Hematopoietic multipotent progenitor cell (in vitro differentiated cells): Measurements from ENCODE around the gene KRT7. TPM values are rescaled to one million over a fixed set of nuclear protein-coding genes. Genes with fewer than 3 reads are reported as not detected.

Source experiments
- DNase-seq, 3 donors: peaks; one replicate each; pipeline ENCODE4 v3.0.0-alpha.2; 2011 to 2015; ENCODE audit warnings: low read depth in 2 of 3, low spot score in 2 of 3
- total RNA-seq: library from RNA; depleted of rRNA; stranded (reverse); fragments of >200 nt; gene quantifications from one replicate; pipeline ENCODE4 v1.2.3, GENCODE V29; 2012

The KRT7 gene
- total RNA-seq, 1 donor, result 3.8 TPM

DNA sequence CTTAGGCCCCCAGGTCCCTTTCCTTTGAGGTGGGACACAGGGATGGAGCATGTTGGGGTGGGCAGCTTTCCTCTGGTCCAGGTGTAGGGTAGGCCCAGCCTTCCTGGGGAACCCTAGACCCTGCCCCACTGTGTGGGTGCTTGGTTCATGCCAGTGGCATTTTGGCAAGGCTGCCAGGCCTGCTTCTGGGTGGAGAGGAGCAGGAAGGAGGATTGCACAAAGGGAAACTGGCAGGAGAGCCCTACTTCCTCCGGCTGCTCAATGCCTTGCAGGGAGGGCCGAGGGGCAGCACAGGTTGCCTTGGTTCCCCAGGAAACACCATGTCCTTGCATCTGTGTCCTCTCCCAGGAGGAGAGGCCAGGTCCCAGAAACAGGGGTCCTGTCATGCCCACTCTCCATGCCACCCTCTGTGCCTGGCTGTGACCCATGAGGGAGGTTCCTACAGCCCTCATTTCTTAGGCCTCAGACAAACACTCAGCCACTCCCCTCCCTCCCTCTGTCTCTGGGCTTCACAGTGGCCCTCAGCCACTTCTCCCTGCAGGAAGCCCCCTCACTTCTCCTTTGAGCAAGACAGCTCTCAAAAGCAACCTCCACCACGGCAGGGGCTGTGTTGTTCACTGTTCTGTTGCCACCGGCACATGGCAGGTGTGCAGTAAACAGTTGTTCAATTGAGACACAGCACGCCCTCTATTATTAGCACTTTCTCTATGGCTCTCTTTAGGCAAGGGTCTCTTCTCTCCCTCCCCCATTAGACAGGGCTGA lies 34.4 kb upstream of the KRT7 start:
- DNase-seq, result peak in 1 of 3 donors; percentile 61

DNA sequence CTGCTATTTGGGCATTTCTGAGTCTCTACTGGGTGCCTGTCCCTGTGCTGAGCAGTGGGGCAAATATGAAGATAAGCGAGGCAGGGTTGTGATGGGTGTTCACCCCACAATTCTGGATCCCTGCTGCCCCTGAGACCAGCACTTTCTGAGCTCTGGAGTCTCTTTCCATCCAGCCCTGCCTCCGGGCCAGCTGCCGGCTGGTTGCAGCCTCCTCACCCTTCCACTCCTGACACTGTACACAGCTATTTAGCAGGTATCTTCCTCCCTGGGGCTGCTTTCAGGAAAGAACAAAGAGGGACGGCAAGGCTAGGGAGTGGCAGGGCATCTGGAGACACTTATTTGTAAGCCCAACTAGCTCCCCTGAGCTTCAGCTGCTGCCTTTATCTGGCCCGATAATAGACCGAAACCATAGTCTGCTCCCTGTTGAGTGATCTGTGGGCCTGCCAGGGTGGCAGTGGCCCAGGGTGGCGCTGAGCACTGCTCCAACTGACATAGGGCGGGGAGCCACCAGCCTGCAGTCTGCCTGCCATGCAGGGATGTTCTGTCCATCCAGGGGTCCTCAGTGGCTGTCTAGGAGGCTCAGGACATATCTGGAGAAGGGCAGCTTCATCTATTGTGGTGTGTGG lies 33.6 kb upstream of the KRT7 start:
- no peak for DNase-seq

DNA sequence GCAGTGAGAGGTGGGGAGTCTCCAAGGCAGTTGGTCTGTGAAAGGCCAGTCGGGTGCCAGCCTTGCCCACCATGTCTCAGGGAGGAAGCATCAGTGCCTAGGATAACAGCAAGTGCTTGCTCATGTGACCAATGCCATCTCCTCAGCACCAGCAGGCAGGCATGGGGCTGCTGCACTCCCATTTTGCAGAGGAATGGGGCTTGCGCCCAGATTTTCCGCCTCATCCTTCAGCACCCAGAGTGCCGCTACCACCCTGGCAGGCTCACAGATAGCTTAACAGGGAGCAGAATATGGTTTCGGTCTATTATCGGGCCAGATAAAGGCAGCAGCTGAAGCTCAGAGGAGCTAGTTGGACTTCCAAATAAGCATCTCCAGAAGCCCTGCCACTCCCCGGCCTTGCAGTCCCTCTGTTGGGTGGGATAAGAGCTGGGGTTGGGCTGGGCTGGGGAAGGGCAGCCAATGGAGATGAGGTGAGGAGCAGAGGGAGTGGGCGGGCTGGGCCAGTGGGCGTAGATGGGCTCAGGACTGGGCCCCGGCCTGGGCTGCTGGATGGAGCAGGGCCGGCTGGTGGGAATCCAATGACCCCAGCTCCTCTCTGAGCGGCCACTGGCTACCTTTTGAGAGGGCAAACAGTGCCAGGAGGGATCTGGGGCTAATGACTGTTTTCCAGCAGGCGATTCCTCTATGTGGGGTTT lies 32.8 kb upstream of the KRT7 start:
- no peak for DNase-seq

DNA sequence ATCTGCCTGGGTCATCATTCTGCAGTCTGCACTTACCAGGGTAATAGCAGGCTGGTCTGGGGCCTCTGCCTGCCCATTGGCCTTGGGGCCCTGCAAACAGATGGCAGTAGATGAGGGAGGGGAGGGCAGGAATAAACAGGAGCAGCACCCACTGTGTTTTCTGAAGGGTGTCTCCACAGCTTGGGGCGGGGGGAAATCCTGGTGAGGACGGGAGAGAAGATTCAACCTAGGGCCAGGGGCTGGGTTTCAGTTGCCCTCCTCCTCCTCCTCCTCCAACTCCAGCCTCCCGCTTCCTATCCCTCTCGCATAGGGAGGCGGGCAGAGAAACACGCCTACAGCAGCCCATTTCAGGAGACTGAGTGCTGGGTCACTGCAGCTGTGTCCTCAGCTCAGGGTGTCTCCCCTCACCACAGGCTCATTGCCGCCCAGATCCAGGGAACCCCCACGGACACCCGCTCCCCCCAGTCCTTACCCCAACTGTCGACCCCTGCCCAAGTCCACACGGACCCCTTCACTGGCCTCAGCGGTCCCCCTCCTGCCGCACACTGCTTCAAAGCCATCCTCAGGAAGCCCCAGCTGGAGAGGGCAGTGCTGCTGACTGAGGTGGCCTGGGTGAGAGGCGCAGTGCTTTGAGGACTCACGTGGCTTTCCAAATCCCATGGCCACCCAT lies 32.1 kb upstream of the KRT7 start:
- no peak for DNase-seq

DNA sequence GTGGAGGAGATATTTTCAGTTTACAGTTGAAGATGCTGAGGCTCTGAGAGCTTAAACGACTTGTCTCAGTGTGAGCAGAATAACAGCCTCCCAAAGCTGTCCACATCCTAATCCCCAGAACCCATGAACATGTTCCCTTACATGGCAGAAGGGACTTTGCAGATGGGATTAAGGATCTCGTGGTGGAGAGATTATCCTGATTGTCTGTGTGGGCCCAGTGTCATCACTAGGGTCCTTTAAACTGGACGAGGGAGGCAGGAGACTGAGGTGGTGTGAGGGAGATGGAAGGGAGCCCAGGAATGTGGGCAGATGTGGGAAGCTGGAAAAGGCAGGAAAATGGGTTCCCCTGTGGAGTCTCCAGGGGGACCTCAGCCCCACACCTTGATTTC lies 31.6 kb upstream of the KRT7 start:
- no peak for DNase-seq

DNA sequence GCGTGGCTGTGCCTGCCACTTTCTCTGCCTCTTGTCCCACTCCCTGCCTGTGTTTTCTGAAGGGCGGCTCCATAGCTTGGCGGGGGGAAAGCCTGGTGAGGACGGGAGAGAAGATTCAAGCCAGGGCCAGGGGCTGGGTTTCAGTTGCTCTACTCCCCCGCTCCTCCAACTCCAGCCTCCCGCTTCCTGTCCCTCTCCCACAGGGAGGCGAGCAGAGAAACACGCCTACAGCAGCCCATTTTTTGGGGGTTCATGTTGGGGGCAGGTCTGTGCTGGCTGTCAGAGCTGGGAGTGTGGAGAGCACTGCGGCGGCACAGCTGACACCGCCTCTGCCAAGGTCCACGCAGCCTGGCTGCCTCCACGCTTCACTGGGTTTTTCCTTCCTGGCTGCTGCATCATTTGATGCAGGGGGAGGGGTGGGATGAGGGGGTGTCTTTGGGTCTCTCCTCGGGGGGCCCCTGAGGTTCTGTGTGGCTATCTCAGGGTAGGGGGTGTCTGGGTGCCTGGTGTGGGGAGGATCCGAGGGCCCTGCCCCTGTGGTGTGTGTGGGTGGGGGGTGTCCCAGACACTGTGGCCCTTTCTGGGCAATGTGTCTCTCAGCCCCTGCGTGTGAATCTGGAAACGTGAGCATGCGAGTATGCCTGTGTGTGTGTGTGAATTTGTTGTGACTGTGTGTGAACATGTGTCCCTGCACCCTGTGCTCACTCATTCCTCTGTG lies 30.5 kb upstream of the KRT7 start:
- no peak for DNase-seq

DNA sequence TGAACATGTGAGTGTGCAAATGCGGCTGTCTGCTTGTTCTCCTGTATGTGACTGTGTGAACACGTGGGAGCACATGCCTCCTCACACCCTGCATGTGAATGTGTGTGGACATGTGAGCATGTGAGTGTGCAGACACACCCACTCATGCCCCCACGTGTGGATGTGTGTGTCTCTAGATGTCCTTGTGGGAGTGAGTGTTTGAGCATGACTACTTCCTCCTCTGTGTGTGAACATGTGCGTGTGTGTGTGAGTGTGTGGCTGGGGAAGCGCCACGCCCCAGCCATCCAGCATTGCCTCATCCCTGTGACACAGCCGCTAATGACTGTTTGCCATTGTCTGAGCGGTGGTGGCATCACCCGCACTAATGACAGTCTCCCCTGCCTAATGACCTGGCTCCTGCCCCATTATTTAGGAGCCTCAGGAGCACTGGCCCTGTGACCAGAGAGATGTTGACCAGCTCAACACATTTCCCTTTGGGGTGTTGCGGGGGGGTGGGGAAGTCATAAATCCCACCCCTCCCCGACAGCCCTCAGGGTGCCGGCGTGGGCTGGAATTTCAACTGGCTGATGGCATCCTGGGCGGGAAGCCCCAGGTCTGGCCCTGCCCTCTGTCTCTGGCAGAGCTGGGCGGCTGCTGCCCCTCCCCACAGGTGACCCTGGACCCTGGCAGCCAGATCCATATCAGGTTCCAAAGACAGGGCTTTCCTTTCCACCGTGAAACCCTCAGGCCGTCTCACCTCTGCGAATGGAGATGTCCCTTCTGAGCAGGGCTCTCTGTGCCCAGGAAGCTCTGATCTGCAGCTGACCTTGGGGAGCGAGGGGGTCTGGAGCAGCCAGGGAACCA lies 29.7 kb upstream of the KRT7 start:
- DNase-seq, result peak in 2 of 3 donors; percentile 85 to 92

DNA sequence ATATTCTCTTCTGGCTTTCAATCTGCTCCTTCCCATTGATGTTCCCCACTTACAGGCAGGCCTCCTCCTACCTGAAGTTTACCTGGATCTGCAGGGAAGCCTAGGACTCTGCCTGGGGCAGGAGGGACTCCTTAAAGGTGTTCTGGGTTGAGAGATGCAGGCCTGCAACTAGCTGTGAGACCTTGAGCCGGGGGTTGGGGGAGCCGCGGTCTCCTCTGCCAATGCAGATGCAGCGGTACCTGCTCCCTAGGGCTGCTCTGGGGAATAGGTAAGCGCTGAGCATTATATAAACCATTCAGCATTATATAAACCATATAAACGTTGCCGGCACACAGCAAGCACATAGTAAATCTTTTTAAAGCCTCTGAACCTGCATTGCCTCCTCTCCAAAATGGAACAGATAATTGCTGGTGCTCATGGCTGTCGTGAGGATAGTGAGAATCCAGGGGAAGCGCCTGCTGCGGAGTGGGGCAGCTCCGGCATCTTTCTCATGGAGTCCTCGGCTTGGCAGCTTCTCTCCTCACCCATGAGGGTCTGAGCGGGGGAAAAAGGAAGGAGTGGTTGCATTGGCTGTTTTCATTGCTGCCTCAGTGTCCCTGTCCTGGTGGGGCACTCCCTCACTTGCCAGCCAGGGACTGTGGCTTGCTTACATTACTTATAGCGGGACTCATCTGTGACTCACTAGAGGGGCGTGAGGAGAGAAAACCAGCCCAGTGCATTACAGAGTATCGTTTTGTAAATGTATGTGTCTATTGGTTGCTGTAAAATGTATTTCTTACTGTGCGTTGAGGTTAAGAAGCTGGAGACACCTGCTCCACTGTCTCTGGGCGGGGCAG lies 28.7 kb upstream of the KRT7 start:
- no peak for DNase-seq

DNA sequence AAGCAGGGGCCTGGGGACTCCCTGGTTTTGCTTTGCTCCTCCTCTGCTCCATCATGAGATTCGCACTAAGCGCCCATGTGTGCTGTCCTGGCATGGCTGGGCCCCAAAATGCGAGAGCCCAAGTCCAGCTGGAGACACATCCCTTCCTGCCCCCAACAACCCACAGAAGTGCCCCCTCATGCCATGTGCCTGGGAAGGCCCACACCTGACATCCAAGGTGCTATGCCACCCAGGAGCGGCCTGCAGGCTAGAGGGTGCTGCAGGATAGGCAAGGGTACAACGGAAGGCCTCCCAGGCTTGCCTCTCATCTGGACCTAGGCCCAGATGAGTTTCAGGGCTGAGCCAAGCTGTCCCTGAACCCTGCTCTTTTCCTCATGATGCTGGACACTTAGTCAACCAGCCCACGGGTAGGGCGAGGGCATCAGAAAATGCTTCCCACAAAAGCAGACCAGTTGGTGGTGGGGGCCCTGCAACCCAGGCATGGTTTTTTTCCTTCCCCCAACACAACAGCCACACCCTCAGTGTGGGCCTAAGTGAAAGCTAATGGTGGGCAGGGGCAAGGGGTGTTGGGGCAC lies 28.0 kb upstream of the KRT7 start:
- no peak for DNase-seq

DNA sequence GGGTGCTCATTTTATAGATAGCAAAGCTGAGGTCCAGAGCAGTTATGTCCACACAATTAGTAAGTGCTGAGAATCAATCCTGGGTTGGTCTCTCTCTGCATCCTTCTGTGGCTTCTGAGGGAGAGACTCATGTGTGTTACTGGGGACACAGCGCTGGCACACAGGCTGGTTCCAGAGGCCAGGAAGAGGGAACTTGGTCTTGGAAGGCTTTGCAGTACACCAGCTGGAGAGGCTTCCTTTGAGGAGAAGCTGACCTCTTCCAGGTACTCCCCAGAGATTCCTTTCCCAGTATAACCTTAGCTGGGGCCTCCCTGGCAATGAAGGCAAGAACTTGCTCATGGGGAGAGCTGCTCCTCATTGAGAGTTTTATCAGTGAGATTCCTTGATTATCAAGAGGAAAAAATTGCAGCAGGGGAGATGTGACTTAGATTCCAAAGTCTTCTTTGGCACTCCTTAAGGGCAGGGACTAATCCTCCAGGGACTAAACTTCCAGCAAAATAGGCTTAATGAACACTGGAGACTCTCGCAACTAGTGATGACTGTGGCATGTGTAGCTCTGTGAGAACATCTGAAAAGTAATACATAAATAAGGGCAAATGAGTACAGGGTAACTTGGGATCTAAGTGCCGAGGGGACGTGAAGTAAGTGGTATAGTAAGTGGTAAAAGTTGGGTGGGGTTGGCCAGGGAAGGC lies 27.3 kb upstream of the KRT7 start:
- no peak for DNase-seq

DNA sequence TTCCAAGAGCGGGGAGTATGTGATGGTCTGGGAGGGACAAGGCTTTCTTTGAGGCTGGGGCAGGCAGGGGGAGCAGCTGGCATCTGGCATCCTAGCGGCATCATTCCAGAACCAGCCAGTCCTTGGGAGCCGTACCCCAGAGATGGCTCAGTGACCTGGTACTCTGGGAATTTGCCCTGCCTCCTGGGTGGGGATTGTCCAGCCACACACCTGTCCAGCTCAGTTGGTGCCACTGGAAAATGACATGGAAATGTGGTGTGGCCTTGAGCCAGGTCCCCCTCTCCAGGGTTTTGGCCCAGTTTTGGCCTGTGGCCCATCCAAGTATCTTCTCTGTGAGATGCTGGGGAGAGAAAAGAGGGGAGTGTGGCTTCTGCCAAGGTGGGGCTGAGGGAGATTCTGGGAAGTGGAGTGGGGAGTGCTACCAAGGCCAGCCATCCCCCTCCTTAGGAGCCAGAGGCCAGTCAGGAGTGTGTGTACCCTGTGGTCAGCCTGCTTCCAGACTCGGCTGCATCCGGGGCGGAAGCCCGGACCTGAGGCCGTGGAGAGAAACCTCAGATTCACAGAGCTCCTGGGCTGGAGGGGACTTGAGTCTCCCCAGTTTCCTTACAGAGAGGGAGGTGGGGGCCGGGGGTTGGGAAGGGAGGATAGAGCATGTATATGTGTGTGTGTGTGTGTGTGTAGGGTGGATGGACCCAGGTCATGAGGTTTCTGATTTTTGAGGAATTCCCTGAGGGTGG lies 26.6 kb upstream of the KRT7 start:
- no peak for DNase-seq

DNA sequence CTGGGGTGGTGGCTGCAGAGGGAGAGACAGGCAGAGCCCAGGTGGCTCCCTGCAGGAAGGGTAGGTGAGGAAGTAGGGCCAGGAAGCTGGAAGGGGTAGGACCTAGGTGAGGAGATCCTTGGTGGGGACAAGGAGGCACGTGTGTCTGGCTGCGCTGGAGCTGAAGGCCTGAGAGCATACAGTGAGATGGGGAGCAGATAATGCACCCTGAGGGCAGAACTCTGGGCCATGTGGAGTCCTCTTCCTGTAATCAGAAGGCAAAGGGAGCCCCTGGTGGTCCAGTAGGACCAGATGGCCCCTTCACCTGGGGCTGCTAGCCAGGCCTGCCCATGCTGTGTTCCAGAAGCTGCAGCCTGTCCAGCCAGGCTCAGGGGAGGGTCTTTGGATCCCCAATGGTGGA lies 25.9 kb upstream of the KRT7 start:
- no peak for DNase-seq

DNA sequence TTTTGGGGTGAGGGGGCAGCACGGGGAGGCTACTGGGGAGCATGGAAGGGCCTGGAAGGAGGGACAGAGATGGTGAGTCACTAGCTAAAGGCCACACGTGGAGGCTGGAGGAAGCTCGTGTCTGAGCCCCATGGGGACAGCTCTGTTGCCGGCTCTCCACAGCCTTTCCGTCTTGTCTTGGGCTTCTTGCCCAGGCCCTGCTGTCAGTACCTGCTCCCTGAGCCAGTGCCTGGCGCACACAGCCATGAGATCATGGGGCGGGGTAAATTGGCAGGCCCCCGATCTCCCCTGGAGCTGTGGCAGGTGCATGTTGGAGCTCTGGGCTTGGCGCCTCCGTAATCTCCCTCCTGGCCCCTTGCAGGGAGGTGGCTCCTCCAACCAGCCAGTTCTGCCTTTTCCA lies 25.1 kb upstream of the KRT7 start:
- DNase-seq, result no peak

DNA sequence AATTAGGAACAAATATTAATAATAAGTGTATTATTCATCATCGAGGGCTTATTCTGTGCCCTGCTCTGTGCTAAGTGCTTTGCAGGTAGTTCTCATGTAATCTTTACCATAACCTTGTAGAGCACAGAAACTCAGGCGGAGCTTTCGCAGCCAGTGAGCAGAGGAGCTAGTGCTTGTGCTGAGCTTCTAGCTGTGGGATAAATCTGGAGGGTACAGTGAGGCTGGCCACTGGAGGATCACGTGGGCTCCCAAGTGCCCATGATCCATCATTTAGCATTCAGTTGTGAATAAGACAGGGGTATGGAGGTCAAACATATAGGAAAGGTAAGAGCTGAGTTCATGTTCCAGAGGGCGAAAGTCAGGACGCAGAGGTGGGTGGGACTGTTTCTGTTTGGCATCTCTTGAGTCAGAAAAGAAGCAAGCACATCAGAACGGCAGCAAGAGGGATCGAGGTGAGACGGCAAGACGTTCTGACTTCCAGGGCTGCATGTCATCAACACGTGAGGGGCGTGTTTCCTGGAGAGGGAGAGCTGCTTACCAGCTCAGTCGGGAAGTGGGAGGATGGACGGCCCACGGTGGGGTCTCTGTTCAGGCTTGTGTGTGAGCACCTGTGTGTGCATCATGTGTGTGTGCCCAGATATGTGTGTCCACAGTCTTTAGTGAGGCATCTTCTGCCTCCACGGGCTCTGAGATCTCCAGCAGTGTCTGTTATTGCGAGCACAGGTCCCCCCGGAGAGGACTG lies 24.4 kb upstream of the KRT7 start:
- no peak for DNase-seq

DNA sequence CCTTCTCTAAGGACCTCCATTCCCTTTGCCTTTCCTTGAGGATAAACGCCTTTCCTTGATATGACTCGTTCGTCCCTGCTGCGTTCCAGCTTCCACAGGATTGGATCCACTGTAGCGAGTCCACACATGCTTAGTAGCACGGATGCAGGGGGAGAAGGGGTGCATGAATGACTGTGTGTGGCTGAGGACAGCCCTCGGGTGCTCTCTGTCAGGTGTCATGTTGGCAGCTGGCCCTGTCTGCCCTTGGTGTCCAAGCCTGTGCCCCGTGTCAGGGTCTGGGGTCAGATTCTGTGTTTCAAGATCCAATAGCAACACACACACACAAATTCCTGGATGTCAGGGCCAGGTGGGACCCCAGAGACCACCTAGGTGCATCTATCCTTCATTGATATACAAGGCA lies 23.7 kb upstream of the KRT7 start:
- no peak for DNase-seq

DNA sequence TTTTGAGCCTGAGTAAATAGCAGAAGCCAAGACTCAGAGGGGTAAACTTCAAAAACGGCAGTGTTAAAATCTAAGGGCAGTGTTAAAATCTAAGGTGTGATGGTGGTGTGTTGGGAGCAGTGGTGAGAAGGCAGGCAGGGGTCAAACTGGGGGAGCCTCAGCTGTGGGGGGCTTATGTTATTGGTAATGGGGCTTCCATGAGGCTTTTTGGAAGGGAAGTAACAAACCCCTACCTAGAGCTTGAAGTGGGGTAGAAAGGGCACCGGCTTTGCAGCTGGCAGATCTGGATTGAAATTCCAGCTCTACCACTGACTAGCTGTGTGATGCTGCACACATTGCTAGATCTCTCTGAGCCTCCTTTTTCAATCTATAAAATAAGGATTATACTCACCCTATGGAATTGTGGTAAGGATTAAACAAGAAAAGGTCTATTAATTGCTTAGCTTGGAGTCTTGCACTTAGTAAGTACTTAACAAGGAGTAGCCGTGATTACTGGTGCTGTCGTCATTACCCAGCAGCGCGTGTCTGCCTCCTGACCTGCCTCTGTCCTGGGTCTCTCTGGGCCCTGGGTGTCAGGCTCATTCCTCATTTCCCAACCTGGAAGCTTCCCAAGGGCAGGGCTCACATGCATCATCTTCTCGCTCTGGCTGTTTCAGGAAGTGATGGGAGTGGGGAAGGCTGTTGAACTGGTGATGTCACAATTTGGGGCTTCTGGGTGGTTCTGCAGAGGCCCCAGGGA lies 22.7 kb upstream of the KRT7 start:
- no peak for DNase-seq
